Adrenal gland (tissue), 5 donors: Measurements from ENCODE around the gene CEACAM4.

Source experiments
- POLR2A ChIP-seq, 2 donors: fragments of 450-650 bp; IDR thresholded peaks; one replicate each; pipeline ENCODE4 v1.6.1; 2017; ENCODE audit warnings: antibody characterized with exemption in 2 of 2, mild to moderate bottlenecking in 2 of 2, moderate library complexity in 1 of 2
- TF ChIP-seq, protein P1 (sequence below), 6 experiments: fragments of 450-650 bp in 4 of 6; fragments of 200-600 bp in 2 of 6; sonication (generic) in 1 of 6; IDR thresholded peaks; 1 replicate in 5 of 6; 2 replicates in 1 of 6; pipeline versions ENCODE4 v1.5.1 to v1.8.0; 2016 to 2021; ENCODE audit warnings: antibody characterized with exemption in 6 of 6, mild to moderate bottlenecking in 2 of 6, moderate library complexity in 1 of 6
- donor health status: DM: no; HTN: no; CAD: no.

DNA sequence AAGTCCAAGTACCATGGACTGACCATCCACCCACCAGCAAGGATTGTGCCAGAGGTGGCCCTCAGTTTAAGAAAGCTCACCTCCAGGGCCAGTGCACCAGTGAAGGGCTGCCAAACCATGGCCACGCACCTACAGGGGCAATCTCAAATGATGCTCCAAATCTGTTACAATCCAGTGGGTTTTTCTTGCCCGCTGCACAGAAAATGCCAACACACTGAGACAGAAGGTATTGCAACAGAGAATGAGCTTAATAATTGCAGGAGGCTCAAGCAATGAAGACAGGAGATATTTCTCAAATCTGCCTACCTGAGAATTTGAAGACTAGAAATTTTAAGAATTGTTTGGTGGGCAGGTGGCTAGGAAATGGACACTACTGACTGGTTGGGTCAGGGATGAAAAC, 39.2 kb upstream of the CEACAM4 start:
- TF ChIP-seq, protein P1, sequence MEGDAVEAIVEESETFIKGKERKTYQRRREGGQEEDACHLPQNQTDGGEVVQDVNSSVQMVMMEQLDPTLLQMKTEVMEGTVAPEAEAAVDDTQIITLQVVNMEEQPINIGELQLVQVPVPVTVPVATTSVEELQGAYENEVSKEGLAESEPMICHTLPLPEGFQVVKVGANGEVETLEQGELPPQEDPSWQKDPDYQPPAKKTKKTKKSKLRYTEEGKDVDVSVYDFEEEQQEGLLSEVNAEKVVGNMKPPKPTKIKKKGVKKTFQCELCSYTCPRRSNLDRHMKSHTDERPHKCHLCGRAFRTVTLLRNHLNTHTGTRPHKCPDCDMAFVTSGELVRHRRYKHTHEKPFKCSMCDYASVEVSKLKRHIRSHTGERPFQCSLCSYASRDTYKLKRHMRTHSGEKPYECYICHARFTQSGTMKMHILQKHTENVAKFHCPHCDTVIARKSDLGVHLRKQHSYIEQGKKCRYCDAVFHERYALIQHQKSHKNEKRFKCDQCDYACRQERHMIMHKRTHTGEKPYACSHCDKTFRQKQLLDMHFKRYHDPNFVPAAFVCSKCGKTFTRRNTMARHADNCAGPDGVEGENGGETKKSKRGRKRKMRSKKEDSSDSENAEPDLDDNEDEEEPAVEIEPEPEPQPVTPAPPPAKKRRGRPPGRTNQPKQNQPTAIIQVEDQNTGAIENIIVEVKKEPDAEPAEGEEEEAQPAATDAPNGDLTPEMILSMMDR (IDR thresholded peaks at IDR 0.05): no peak
- no peak for TF ChIP-seq POLR2A (IDR thresholded peaks at IDR 0.05)
